Measurements from ENCODE around the gene SPDYE5.
"Not testable (repeated sequence)": the region's sequence is repeated elsewhere in the genome, so short reads cannot be mapped to it uniquely, and the experiment has no call there.

GRCh38 chr7:75518842-75519241, 26.7 kb downstream of the SPDYE5 start:
- TF ChIP-seq MAX (IDR thresholded peaks at IDR 0.05); POLR2AphosphoS5 (IDR thresholded peaks at IDR 0.05; ENCODE audit: low read depth, low read length); CTCF (IDR thresholded peaks at IDR 0.05 in 2 of 3, conservative IDR thresholded peaks at IDR 0.05 in 1 of 3; ENCODE audit: borderline replicate concordance in 1 of 3, insufficient read depth in 1 of 3, low read depth in 2 of 3, low read length in 2 of 3); POLR2A (IDR thresholded peaks at IDR 0.05; ENCODE audit: borderline replicate concordance, extremely low read depth, insufficient read depth, insufficient read length); EZH2 (IDR thresholded peaks at IDR 0.05); ZBTB33 (IDR thresholded peaks at IDR 0.05; ENCODE audit: extremely low read depth, insufficient replicate concordance, low read length); JUND (IDR thresholded peaks at IDR 0.05): not testable (repeated sequence)
- TF ChIP-seq, protein P1, sequence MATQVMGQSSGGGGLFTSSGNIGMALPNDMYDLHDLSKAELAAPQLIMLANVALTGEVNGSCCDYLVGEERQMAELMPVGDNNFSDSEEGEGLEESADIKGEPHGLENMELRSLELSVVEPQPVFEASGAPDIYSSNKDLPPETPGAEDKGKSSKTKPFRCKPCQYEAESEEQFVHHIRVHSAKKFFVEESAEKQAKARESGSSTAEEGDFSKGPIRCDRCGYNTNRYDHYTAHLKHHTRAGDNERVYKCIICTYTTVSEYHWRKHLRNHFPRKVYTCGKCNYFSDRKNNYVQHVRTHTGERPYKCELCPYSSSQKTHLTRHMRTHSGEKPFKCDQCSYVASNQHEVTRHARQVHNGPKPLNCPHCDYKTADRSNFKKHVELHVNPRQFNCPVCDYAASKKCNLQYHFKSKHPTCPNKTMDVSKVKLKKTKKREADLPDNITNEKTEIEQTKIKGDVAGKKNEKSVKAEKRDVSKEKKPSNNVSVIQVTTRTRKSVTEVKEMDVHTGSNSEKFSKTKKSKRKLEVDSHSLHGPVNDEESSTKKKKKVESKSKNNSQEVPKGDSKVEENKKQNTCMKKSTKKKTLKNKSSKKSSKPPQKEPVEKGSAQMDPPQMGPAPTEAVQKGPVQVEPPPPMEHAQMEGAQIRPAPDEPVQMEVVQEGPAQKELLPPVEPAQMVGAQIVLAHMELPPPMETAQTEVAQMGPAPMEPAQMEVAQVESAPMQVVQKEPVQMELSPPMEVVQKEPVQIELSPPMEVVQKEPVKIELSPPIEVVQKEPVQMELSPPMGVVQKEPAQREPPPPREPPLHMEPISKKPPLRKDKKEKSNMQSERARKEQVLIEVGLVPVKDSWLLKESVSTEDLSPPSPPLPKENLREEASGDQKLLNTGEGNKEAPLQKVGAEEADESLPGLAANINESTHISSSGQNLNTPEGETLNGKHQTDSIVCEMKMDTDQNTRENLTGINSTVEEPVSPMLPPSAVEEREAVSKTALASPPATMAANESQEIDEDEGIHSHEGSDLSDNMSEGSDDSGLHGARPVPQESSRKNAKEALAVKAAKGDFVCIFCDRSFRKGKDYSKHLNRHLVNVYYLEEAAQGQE (IDR thresholded peaks at IDR 0.05; ENCODE audit: low read depth) = not testable (repeated sequence)

All from HCT116 (cell line).